Neural cell (in vitro differentiated cells): Measurements from ENCODE around the gene ENOSF1.

Source experiments
- CTCF ChIP-seq: fragments of 450-650 bp; IDR thresholded peaks from 2 replicates; pipeline ENCODE4 v1.5.1; 2014; ENCODE audit warnings: antibody characterized with exemption, mild to moderate bottlenecking, moderate library complexity; ENCODE audit not compliant: poor library complexity, severe bottlenecking
- EP300 ChIP-seq: fragments of 450-650 bp; conservative IDR thresholded peaks from 2 replicates; pipeline ENCODE4 v1.6.1; 2014; ENCODE audit warnings: antibody characterized with exemption, mild to moderate bottlenecking, moderate library complexity; ENCODE audit not compliant: poor library complexity, severe bottlenecking
- EZH2 ChIP-seq: fragments of 200-600, 300-800 bp; shearing (Covaris generic), sonication (generic); IDR thresholded peaks from 2 replicates; pipeline ENCODE4 v1.6.1; 2014; ENCODE audit warnings: antibody characterized with exemption, low read length, borderline replicate concordance, mild to moderate bottlenecking; ENCODE audit not compliant: insufficient read depth, poor library complexity, severe bottlenecking
- MXI1 ChIP-seq: fragments of 450-650 bp; conservative IDR thresholded peaks from 2 replicates; pipeline ENCODE4 v1.6.1; 2014; ENCODE audit warnings: antibody characterized with exemption, mild to moderate bottlenecking; ENCODE audit not compliant: poor library complexity, severe bottlenecking
- POLR2AphosphoS5 ChIP-seq: IDR thresholded peaks from 2 replicates; pipeline ENCODE4 v1.6.1; 2012
- RAD21 ChIP-seq: fragments of 450-650 bp; conservative IDR thresholded peaks from 2 replicates; pipeline ENCODE4 v1.6.1; 2014; ENCODE audit warnings: antibody characterized with exemption, mild to moderate bottlenecking, moderate library complexity
- SMC3 ChIP-seq: fragments of 450-650 bp; conservative IDR thresholded peaks from 2 replicates; pipeline ENCODE4 v1.6.1; 2014; ENCODE audit warnings: antibody characterized with exemption, mild to moderate bottlenecking, moderate library complexity; ENCODE audit not compliant: poor library complexity
- TAF1 ChIP-seq: IDR thresholded peaks from 2 replicates; pipeline ENCODE4 v1.6.1; 2012; ENCODE audit warnings: low read depth
- TF ChIP-seq, protein P1 (sequence below): IDR thresholded peaks from 2 replicates; pipeline ENCODE4 v1.6.1; 2012; ENCODE audit warnings: borderline replicate concordance

DNA sequence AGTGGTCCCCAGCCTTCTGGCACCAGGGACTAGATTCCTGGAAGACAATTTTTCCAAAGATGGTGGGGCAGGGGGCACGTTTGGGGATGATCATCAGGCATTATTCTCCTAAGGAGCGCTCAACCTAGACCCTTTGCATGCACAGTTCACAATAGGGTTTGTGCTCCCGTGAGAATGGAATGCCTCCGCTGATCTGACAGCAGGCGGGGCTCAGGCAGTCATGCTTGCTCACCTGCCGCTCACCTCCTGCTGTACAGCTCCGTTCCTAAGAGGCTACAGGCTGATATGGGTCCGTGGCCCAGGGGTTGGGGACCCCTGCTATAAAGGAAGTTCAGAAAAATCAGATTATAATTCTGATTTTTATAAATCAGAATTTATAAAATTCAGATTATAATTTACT lies 77.3 kb downstream of the ENOSF1 start:
- TF ChIP-seq EP300, result no peak
- no peak for TF ChIP-seq CTCF
- TF ChIP-seq EZH2, result no peak
- TF ChIP-seq RAD21, result no peak
- TF ChIP-seq, protein P1, sequence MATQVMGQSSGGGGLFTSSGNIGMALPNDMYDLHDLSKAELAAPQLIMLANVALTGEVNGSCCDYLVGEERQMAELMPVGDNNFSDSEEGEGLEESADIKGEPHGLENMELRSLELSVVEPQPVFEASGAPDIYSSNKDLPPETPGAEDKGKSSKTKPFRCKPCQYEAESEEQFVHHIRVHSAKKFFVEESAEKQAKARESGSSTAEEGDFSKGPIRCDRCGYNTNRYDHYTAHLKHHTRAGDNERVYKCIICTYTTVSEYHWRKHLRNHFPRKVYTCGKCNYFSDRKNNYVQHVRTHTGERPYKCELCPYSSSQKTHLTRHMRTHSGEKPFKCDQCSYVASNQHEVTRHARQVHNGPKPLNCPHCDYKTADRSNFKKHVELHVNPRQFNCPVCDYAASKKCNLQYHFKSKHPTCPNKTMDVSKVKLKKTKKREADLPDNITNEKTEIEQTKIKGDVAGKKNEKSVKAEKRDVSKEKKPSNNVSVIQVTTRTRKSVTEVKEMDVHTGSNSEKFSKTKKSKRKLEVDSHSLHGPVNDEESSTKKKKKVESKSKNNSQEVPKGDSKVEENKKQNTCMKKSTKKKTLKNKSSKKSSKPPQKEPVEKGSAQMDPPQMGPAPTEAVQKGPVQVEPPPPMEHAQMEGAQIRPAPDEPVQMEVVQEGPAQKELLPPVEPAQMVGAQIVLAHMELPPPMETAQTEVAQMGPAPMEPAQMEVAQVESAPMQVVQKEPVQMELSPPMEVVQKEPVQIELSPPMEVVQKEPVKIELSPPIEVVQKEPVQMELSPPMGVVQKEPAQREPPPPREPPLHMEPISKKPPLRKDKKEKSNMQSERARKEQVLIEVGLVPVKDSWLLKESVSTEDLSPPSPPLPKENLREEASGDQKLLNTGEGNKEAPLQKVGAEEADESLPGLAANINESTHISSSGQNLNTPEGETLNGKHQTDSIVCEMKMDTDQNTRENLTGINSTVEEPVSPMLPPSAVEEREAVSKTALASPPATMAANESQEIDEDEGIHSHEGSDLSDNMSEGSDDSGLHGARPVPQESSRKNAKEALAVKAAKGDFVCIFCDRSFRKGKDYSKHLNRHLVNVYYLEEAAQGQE, result no peak
- TF ChIP-seq SMC3, result no peak
- TF ChIP-seq TAF1, result no peak
- no peak for TF ChIP-seq POLR2AphosphoS5
- TF ChIP-seq MXI1, result no peak
